GM21515 (cell line): Measurements from ENCODE around the gene ARHGEF28.

Source experiments
- ATAC-seq: cut with Tn5 transposase; IDR thresholded peaks from one replicate; pipeline ENCODE4 v1.9.1; 2021; ENCODE audit not compliant: unreplicated experiment

The ARHGEF28 gene

DNA sequence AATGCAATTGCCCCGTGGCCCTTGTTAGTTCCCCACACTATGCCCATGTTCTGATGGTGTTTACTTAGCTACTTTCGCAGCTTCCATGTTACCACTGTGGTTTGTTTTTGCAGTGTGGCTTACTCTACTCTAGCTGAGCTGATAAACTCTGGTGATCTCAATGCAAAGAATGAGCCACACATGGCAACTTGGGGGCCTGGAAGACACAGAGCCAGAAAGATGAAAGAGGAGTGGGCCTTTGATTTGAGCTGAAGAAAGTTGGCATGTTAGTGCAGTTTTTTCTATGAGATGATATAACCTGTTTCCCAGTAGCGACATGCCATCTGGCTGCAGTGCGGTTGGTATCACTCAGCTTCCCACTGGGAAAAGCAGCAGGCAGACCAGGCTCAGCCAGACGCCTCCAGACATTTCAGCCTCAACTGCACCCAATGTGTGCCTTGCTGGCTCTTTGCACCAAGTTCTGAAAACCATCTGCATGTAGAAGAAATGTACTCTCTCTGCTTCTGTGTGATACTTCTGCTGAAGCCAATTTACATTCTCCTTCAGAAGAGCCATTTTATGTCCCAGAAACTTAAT is 329.4 kb downstream of the ARHGEF28 start:
- no peak for ATAC-seq

DNA sequence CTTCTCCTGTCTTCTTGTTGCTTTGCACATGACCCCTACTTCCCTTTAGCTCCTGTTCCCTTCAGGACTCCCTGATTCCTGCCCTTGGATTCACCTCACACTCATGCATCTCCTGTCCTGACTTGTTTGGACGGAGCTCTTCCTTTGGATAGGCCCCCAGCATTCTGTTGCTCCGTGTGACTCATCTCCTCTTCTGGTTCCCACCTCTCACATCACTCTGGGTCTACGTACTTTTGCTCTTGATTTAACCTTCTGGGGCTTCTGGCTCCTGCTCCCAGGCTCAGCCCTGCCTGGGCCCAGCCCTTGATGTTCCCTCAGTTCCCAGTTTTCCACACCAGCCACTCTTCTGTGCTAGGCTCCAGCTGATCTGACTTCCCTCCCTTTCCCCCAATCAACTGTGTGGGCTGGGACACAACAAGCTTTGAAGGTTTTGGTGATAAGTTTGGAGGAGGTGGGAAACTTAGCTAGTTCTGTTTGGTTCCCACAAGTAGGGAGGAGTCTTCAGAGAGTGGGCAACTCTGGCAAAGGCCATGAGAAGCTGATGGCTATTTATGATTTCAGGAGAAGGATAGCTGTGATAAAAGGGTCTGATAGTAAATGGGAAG is 331.5 kb downstream of the ARHGEF28 start:
- no peak for ATAC-seq

DNA sequence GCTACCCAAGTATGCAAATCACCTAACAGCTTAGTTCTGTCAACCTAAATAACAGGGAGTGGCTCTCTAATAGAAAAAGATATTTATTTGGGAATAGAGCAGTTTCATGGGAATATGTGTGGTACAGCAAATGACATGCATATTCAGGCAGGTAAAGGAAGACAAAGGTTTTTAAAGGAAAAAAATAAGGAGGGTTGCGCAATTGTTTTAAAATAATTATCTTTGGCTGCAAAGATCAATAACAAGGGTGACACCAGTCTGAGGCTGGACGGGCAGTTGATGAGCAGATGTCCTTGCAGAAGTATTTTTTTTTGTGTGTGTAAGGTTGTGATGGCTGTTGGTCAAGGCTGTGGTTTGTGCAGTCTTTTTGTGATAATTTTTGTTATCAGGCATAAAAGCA is 332.0 kb downstream of the ARHGEF28 start:
- ATAC-seq, result no peak

DNA sequence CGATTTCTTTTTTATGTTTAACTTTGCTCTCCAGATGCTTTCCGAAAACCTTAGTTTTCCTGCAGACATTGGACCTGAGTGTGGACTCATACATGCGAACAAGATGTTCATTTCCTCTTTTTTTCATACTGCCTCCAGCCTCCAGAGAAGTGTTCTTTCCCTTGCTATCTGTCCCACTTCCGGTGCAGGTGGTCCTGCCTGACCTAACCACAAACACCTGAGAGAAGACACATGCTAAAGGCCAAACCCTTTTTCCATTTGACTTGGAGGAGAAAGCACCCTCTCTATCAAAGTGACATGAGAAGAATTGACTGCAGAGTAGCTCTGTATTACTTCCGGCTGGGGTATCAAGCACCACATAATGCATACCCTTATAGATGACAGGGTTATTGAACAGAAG is 334.0 kb downstream of the ARHGEF28 start:
- no peak for ATAC-seq

DNA sequence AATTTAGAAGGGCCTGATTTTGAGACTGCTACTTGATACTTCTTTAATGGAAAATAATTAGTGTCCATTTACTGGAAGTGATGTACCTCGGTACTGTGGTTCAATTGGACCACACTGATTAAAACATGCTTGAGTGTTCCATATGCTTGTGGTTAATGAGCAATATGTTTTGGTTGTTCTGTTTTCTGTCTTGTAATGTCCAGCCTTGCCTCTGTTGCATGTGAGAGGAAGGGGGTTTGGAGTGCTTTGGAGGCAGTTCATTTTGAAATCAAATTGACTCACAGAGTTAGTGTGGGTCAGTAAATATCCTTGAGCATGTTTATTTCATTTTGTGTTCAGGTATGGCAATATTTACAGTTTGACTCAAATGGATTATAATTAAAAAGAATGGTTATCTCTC is 334.4 kb downstream of the ARHGEF28 start:
- ATAC-seq, result no peak

DNA sequence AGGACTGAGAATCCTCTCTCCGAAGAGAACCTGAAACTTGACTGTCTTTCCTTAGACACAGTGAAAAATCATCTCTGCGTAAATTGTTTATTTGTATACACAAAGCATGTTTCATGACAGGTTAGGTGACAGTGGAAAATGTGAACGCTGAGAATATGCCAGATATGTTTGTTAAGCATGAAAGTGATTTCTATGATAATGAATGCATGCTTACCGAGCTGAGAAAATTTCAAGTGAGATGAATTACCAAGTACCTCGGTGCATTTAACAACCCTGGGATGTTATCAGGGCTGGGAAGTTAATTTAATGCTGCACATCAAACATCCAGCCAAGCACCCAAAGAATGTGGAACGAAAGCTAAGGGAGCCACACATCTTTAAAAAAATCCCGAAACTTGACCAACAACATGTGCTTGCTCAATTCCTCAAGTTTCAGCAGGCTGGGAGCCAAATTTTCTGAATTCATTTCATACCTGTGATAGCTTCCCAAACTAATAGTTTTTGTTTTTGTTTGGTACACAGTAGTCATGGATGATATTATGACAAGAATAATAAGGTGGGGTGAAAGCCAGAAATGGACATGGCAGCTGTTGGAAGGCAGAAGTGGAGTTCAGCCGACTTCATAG is 336.9 kb downstream of the ARHGEF28 start:
- no peak for ATAC-seq

DNA sequence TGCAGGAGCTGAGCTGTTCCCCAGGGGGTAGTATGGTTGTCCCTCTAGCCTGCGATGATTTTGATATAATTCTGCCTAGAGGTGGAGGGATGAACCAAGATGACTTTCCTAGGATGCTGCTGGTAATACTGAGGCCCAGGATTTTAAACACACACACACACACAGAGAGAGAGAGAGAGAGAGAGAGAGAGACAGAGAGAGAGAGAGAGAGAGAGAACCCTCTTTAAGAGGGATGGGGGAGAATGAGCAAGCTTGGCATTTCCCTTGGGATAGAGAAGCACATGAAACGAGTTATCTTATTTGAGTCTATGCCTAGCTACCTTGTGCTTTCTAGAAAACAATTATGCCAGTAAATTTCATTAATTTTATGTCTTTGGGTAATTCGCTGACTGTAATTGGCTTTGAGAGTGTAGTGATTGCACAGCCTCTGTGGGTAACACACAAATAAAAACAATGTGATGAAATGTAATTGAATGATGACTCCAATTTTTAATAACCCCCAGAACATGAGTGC is 338.4 kb downstream of the ARHGEF28 start:
- ATAC-seq, result no peak

DNA sequence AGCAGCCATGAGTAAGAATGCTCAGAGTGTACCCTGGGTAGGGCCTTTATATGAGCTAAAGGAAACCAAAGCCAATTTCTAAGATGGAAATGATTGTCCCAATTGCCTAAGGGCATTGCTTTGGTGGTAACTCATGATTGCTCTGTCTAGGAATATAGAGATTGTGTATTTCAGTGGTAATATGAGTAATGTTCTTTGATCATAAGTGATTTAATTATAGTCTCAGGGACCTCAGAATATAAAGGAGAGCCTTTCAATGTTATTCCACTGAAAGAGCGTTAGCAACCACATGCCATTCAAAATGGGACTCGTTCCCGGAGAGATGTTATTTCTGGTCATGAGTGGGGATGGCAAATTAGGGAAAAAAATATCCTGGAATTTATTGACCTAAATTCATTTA is 340.5 kb downstream of the ARHGEF28 start:
- ATAC-seq, result no peak

DNA sequence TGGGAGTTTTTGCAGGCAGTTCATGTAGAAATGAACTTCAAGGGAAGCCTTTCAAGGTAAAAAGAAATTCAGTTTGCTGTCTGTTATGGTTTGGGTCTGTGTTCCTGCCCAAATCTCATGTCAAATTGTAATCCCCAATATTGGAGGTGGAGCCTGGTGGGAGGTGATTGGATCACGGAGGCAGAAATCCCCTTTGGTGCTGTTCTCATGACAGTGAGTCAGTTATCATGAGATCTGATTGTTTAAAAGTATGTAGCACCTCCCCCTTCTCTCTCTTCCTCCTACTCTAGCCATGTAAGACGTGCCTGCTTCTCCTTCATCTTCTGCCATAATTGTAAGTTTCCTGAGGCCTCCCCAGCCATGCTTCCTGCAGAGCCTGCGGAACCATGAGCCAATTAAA is 341.4 kb downstream of the ARHGEF28 start:
- no peak for ATAC-seq

DNA sequence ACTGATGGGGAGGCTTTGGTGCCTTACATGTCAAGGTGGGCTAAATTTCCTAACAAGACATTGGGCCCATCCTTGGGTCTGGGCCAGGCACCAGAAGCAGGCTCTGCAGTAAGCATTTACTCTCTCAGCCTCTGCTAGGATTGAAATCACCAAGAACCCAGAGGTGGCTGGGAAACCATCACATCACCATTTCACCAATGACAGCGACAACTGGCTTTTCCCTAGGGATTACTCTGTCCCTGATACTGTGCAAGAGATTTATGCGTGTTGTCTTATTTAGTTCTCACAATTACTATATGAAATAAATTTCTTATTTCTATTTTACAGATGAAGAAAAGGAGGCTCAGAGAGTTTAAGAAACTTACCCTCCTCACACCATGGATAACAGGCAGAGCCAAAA is 342.2 kb downstream of the ARHGEF28 start:
- ATAC-seq, result no peak

DNA sequence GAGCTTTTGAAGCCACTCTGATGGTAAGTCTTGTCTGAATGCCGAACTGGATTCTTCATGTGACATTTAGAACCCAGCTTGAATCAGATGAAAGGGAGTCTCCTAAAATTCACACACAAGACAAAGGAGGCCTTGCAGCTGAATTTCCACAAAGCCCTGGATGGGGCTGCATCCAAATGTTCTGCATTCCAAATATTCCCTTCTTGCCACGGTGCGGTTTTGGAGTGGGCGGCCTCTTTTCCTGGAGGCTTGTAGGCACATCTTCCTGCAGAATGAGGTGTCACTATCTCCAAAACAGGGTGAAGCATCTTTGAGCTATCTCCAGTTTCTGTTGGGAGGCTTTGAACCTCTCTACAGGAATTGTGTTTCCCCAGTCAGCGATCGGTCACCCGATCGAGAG is 342.7 kb downstream of the ARHGEF28 start:
- ATAC-seq, result no peak

DNA sequence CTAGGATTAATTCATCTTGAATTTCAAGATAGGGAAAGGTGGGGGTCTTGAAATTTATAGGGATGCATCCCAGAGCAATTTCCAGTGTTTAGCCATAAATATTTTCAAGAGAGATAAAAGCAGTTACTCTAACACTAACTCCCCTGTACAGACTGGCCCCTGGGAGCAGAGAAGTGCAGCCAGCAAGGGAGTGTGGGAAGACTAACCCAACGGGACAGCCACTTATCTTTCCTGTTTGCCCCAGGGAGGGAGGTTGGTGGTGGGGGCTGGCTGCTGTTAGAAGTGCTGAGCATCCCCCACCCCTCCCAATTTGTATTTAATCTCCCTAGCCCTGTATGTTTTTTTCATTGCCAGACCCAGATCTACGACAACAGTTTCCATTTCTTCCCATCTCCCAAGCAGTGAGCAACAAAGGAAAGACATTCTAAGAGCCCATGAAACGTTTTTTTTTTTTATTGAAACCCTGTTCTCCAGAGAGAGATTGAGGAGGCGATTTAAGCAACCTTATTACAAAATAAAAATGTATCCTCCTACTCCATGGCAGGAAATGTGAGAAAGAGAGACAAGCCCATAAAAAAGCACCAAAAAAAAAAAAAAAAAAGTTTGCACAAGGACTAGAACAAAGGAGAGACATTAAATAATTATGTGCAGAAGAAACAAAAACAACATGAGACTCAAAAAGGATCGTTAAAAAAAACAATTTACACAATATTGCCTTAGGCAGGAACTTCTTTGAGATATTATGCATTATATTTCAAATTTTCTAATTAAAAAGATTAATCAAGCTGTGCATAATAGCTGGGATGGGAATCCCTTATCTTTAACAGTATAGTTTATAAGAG is 343.4 kb downstream of the ARHGEF28 start:
- ATAC-seq, result no peak

DNA sequence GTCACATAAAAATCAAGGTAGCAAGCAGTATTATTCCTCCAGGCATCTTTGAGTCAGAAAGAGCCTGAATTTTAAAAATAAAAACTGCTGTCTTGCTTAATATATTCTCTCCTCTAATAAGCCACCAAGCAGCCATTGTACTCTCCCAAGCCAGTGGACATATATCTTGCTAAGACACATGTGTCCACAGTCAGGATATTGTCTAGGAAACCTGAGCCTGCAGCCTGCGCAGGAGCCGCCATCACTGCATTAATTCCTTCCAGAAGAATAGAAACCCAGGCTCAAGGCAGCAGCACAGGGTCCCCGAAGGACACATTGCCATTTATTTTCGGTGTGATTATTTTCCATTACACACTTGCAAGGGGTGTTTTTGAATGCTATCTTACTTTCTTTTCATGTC is 345.3 kb downstream of the ARHGEF28 start:
- ATAC-seq, result no peak

DNA sequence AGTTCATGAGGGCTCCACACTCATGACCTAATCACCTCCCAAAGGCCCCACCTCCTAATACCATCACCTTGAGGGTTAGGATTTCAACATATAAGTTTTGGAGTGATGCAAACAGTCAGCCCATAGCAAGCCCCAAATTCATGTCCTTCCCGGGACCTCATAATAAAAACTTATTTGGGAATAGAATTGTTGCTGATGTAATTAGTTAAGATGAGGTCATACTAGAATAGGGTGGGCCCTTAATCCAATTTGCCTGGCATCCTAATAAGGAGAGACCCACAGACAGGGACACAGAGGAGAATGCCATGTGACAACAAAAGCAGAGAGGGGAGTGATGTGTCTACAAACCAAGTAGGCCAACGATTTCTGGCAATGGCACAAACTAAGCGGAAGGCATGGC is 347.1 kb downstream of the ARHGEF28 start:
- ATAC-seq, result no peak

DNA sequence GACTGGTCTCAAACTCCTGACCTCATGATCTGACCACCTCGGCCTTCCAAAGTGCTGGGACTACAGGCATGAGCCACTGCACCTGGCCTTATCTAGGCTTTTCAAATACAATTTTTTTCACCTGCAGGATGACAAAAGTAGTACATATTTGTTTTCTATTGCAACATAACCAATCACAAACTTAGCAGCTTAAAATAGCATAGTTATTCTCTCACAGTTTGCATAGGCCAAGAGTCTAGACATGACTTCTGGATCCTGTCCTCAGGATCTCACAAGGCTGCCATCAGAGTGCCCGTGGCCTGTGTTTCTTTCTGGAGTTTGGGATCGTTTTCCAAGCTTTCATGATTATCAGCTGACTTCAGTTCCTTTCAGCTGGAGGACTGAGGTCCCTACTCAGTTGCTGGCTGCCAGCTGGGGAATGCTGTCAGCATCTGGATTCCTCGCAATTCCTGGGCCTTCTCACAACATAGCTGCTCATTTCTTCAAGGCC is 348.9 kb downstream of the ARHGEF28 start:
- no peak for ATAC-seq

DNA sequence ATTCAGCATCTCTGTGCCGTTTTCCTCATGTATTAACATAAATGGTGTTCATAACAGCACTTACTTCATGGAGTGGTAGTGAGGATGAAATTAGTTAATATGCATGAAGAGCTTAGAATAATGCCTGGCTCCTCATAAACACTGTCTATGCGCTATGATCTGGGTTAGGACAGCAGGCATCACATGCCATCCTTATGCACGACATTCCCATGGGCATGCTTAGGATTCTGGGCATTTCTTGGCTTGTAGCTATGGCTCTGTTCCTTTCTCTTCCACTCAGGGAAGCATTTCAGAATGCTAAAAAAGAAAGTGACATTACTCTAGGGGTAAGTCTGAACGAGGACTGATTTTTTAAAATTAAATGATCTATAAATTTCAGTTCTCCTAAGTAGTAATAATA is 349.8 kb downstream of the ARHGEF28 start:
- ATAC-seq, result no peak

DNA sequence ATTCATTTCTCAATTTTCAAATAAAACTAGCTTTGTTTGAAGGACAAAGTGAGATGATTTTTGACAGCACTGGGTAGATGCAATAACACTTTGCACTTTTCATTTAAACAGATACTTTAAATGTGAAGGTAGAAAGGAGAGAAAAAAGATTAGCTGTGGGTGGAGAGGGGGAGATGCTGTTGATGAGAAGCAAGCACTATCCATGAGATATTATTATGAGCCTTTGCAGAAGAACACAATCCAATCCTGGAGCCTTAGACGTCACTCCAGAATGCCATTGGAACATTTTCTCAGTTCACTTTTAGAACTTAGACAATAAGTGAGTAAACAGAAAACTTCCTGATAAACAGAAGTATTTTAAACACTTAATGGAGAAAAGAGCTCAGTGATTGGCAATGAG is 351.1 kb downstream of the ARHGEF28 start:
- no peak for ATAC-seq

DNA sequence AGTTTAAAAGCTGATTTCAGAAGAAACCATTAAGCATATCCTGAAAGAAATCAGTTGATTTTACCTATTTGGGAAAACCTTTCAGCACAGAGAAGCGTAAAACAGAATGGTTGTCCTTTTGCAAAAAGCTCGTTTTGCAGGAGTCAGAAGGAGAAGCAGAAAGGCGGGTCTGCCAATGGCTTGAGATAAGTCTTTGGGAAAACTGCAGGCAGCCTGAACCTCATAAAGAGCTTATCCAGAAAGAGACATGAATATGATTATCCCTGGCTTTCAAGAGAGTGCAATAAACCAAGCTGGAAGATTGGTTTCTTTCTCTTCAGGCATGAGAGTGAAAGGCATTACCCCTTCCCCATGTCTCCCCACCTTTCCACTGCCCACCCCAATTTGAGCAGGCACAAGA is 353.3 kb downstream of the ARHGEF28 start:
- no peak for ATAC-seq

DNA sequence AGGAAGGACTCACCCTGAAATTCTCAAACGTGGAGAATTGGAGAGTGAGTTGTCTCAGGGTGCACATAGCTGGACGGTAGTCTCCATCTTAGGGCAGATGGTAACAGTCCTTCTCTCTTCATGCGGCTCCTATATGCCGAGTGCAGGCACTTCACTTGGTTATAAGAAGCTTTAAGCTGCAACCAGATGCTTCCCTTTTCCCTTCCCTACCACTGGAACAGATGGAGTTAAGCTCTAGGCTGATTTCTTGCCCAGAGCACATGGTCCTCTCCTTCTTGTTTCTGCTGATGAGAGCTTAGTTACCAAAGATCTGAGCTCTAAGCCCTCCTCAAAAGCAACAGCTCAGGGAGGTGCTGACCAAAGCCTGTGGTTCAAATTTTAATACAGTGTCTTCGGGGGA is 355.7 kb downstream of the ARHGEF28 start:
- ATAC-seq, result no peak

DNA sequence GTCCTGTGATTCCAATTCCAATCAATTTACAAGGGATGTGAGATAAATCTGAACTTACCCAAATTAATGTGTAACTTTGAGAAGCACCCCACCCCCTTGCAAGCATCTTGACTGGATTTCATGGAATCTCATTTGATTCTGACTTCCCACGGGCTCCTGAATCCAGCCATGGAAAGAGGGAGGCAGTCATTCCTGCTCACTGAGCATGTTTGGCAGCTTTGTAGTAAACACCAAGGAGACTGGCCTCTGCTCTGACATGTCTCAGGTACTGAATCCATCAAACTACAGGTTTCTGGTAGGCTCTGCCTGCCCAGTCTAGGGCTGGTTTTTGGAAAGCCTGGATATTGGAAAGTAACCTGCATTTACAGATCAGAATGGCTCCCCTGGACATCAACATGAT is 357.6 kb downstream of the ARHGEF28 start:
- ATAC-seq, result no peak

DNA sequence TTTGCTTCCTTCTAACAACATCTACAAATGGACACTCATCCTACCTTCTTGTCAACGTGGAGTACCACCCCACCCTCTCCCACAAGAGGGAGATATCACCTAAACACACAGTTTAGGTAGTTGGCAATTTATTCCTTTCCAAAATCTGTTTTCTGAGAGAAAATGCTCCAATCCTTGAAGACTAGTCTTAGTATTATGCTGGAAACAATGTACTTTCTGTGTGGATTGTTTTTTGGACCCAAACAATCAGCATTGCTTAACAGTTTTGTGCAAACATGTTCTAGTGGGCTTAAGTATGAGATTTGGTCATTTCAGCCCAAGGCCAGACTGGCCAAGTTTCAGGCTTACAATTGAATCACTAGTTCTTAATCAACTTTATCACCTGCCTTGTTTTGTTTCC is 359.1 kb downstream of the ARHGEF28 start:
- no peak for ATAC-seq

DNA sequence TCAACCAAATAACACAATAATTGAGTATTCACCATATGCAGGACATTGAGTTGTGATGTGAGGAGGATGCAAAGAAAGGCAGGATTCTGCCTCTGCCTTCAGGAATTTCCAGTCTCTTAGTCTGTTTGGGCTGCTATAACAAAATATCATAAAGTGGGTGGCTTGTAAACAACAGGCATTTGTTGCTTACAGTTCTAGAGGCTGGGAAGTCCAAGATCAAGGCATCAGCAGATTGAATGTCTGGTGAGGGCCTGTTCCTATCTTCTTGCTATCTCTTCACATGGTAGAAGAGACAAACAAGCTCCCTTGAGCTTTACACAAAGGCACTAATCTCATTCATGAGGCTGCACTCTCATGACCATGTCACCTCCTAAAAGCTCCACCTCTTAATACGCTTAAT is 360.7 kb downstream of the ARHGEF28 start:
- no peak for ATAC-seq
